A673 (cell line): ENCODE measurements around the gene SH3BP2. TPM values are rescaled to one million over a fixed set of nuclear protein-coding genes. Genes with fewer than 3 reads are reported as not detected.

ENCODE experiments used
- BruUV-seq: library from RNA; stranded (reverse); fragments of 400-500 nt; replicated peaks from 2 replicates; lab custom pipeline; 2021; lab: Mats Ljungman, UMichigan
- CTCF ChIA-PET: fragments of 300-600 bp; sonication (Branson Sonifier 250); formaldehyde crosslinking; loops from one replicate; lab custom pipeline; 2022; ENCODE audit warnings: antibody characterized with exemption; lab: Charles Lee
- POLR2A ChIA-PET: fragments of 300-600 bp; sonication (Branson Sonifier 250); formaldehyde crosslinking; loops from one replicate; lab custom pipeline; 2022; ENCODE audit warnings: antibody characterized with exemption; ENCODE audit not compliant: low non-redundant PET; lab: Charles Lee
- DNase-seq: peaks from one replicate; pipeline ENCODE4 v3.0.0-alpha.2; 2015; ENCODE audit warnings: low spot score
- H3K27ac ChIP-seq: fragments of 200-600 bp; sonication (generic); 2 replicates; pipeline ENCODE4 v1.5.1; 2016; ENCODE audit warnings: mixed run types, low read depth, mild to moderate bottlenecking, mixed read lengths, antibody characterized with exemption, low read length; ENCODE audit not compliant: poor library complexity, severe bottlenecking
- H3K27me3 ChIP-seq: fragments of 200-600 bp; sonication (generic); replicated peaks from 2 replicates; pipeline ENCODE4 v1.6.1; 2017; ENCODE audit warnings: mixed run types, low read depth, mild to moderate bottlenecking, mixed read lengths, antibody characterized with exemption, low read length; ENCODE audit not compliant: insufficient read depth, poor library complexity
- H3K36me3 ChIP-seq: fragments of 200-600 bp; sonication (generic); 2 replicates; pipeline ENCODE4 v1.6.1; 2016; ENCODE audit warnings: mixed run types, mild to moderate bottlenecking, mixed read lengths, antibody characterized with exemption, low read length; ENCODE audit not compliant: insufficient read depth, poor library complexity, severe bottlenecking
- H3K4me1 ChIP-seq: fragments of 200-600 bp; sonication (generic); 2 replicates; pipeline ENCODE4 v1.6.1; 2017; ENCODE audit warnings: mixed run types, mild to moderate bottlenecking, mixed read lengths, antibody characterized with exemption, low read length; ENCODE audit not compliant: insufficient read depth, poor library complexity, severe bottlenecking
- H3K4me3 ChIP-seq: fragments of 200-600 bp; sonication (generic); 2 replicates; pipeline ENCODE4 v1.5.1; 2016; ENCODE audit warnings: low read depth, mixed run types, mild to moderate bottlenecking, mixed read lengths, low read length; ENCODE audit not compliant: poor library complexity, severe bottlenecking
- H3K9me3 ChIP-seq: fragments of 200-600 bp; sonication (generic); 2 replicates; pipeline ENCODE4 v1.6.1; 2016; ENCODE audit warnings: mixed run types, low read depth, mild to moderate bottlenecking, mixed read lengths, antibody characterized with exemption, low read length; ENCODE audit not compliant: poor library complexity, severe bottlenecking
- CTCF ChIP-seq: fragments of 300-800, 200-600 bp; sonication (generic); conservative IDR thresholded peaks from 2 replicates; pipeline ENCODE4 v1.5.1; 2017; ENCODE audit warnings: low read depth, mild to moderate bottlenecking, antibody characterized with exemption, low read length, moderate library complexity, mixed read lengths
- EZH2 ChIP-seq: fragments of 200-600 bp; sonication (generic); IDR thresholded peaks from 2 replicates; pipeline ENCODE4 v1.6.1; 2017; ENCODE audit warnings: borderline replicate concordance, low read depth, mild to moderate bottlenecking, mixed read lengths, antibody characterized with exemption, low read length; ENCODE audit not compliant: poor library complexity, severe bottlenecking
- intact Hi-C: fragments of 100-400 bp; cut with micrococcal nuclease; formaldehyde crosslinking; loops from one replicate; pipeline ENCODE4 v1.10.0; 2022; ENCODE audit not compliant: unreplicated experiment
- total RNA-seq: library from RNA; stranded (reverse); gene quantifications from 2 replicates; pipeline ENCODE4 v1.2.3, GENCODE V29; 2021

Gene SH3BP2
- total RNA-seq, 1 experiment from 2014 or later: 34.4 TPM

GRCh38 chr4:2787230-2788100 is 5.4 kb upstream of the SH3BP2 start:
- ChIA-PET CTCF (no interaction called here), POLR2A (interaction anchor here (0.6 kb wide), 1 partner anchor 66 kb away, joined by 7 read pairs; no protein-coding TSS in a partner anchor)
- Histone ChIP-seq H3K36me3 (no peaks in the 10 kb centered on the region), H3K4me3 (no peak overlapping the region), H3K9me3 (no peaks in the 10 kb centered on the region), H3K27me3 (no peaks in the 10 kb centered on the region), H3K4me1 (no peaks in the 10 kb centered on the region), H3K27ac (no peak overlapping the region)
- BruUV-seq: no TSS peak
- intact Hi-C loops: no loop called here
- no peak for DNase-seq
- TF ChIP-seq EZH2 (no peak), CTCF (no peak)

GRCh38 chr4:2788101-2788500 is 4.8 kb upstream of the SH3BP2 start:
- intact Hi-C loops: no loop called here
- DNase-seq: no peak
- TF ChIP-seq EZH2: no peak
- TF ChIP-seq CTCF: no peak
- Histone ChIP-seq H3K4me1 (no peaks in the 10 kb centered on the region), H3K9me3 (no peaks in the 10 kb centered on the region), H3K4me3 (no peak overlapping the region), H3K27ac (no peak overlapping the region), H3K27me3 (no peaks in the 10 kb centered on the region), H3K36me3 (no peaks in the 10 kb centered on the region)
- no TSS peak for BruUV-seq
- ChIA-PET CTCF (no interaction called here), POLR2A (no interaction called here)

- Histone ChIP-seq H3K36me3 (no peaks in the 10 kb centered on the region), H3K27ac (no peak overlapping the region), H3K4me1 (peaks cover 2% of the 10 kb centered on the region), H3K9me3 (no peaks in the 10 kb centered on the region), H3K4me3 (no peak overlapping the region), H3K27me3 (no peaks in the 10 kb centered on the region)
- BruUV-seq: no TSS peak
- CTCF ChIA-PET: no interaction called here
- TF ChIP-seq EZH2: no peak
- POLR2A ChIA-PET: no interaction called here
- intact Hi-C loops: no loop called here
- no peak for DNase-seq
Observed at GRCh38 chr4:2788532-2789103, 4.3 kb upstream of the SH3BP2 start.
